Motor neuron (in vitro differentiated cells): ENCODE measurements around the gene FBXL15. TPM values are rescaled to one million over a fixed set of nuclear protein-coding genes. Genes with fewer than 3 reads are reported as not detected.
A peak's percentile ranks its signal among the peaks of the same experiment; 100 is the strongest.

Experiments
- ATAC-seq, 8 experiments: fragments of 200-7000 bp; cut with Tn5 transposase; replicated peaks in 6 of 8; 2 replicates each; pipeline ENCODE4 v1.8.0; 2021; ENCODE audit warnings: mild to moderate bottlenecking in 8 of 8, moderate library complexity in 8 of 8
- H3K27ac ChIP-seq, 2 donors: fragments of 250-450 bp; sonication (Bioruptor Pico); 2 replicates each; pipeline ENCODE4 v1.9.0; 2021; ENCODE audit warnings: antibody characterized with exemption in 2 of 2, mild to moderate bottlenecking in 2 of 2, moderate library complexity in 1 of 2
- H3K4me1 ChIP-seq, 2 donors: fragments of 250-450 bp; sonication (Bioruptor Pico); replicated peaks in 1 of 2; 2 replicates each; pipeline ENCODE4 v1.6.1; 2021; ENCODE audit warnings: antibody characterized with exemption in 2 of 2, mild to moderate bottlenecking in 2 of 2, moderate library complexity in 1 of 2
- H3K4me3 ChIP-seq, 5 donors: fragments of 250-450 bp; sonication (Bioruptor Pico); 2 replicates each; pipeline ENCODE4 v1.9.0; 2021; ENCODE audit warnings: antibody characterized with exemption in 5 of 5, mild to moderate bottlenecking in 5 of 5, moderate library complexity in 4 of 5
- WGBS, 10 experiments: fragments of 450-650 bp; shearing (Covaris generic); methylation state at CpG; one replicate each; pipeline ENCODE4 v1.0.0; 2022; 5-methylcytosine and 5-hydroxymethylcytosine counted together
- in situ Hi-C, 9 experiments: fragments of 400-800 bp; cut with MboI; loops; one replicate each; pipeline ENCODE4 v1.15.0; 2021; ENCODE audit warnings: low sequenced_read_pairs in 9 of 9, low pct_unique_long_range_greater_than_20kb in 2 of 9; ENCODE audit not compliant: unreplicated experiment in 9 of 9
- total RNA-seq, 8 experiments: library from RNA; unstranded; fragments of 300-600 nt; gene quantifications; 2 replicates each; pipeline versions ENCODE4 v1.2.3 to v1.2.4, GENCODE V29; 2022

Gene FBXL15
- total RNA-seq, 8 experiments from 2014 or later, result 7.0 to 17.4 (median 11.6) TPM

GRCh38 chr10:102392306-102392705 is 28.3 kb upstream of the FBXL15 start:
- in situ Hi-C loops, result loop anchor here in 2 of 9 experiments (25.0 kb wide), 1 partner anchor 195 kb away; no protein-coding TSS in a partner anchor
- no peak for ATAC-seq
- H3K4me1 ChIP-seq, result peaks cover 0 to 2% of the 10 kb centered on the region in 2 donors
- no peak overlapping the region for H3K4me3 ChIP-seq
- 21 to 100% (median 74%) methylated on average over 1 to 3 of the region's 5 CpGs; no CpG with 5 or more reads in 3 of the 10 experiments for WGBS, 10 experiments
- H3K27ac ChIP-seq, result no peak overlapping the region

DNA sequence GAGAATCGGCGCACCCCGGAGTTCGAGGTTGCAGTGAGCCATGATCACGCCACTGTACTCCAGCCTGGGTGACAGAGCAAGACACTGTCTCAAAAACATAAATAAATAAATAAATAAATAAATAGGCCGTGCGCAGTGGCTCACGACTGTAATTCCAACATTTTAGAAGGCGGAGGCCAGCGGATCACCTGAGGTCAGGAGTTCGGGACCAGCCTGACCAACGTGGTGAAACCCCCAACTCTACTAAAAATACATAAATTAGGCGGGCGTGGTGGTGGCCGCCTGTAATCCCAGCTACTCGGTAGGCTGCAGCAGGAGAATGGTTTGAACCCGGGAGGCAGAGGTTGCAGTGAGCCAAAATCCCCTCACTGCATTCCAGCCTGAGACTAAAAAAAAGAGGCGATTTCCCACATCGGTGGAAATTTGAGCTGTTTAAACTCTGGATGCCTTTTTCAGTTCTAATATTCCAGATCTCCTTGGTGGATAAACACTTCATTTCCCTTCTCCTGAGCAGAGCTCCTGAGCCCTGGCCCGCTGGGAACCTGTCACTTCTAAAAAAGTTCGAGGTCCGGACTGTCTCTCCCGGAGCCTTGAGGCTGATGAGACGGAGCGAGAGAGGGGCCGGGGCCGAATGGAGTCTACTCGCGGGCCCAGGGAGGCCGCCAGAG is 27.1 kb upstream of the FBXL15 start:
- Histone ChIP-seq H3K27ac (no peak overlapping the region), H3K4me3 (peak overlapping the region; percentile 37 to 77 (median 61)), H3K4me1 (peaks cover 0 to 2% of the 10 kb centered on the region in 2 donors)
- ATAC-seq, result peak in 6 of 8 experiments; percentile 75 to 78 (median 76)
- in situ Hi-C loops, result loop anchor here in 2 of 9 experiments (25.0 kb wide), 1 partner anchor 194 kb away; no protein-coding TSS in a partner anchor
- WGBS, 10 experiments, result 0 to 85% (median 32%) methylated on average over 1 to 17 of the region's 30 CpGs; no CpG with 5 or more reads in 1 of the 10 experiments

GRCh38 chr10:102394079-102394800 is 26.4 kb upstream of the FBXL15 start:
- H3K4me1 ChIP-seq, result peaks cover 0 to 2% of the 10 kb centered on the region in 2 donors
- in situ Hi-C loops, result loop anchor here in 2 of 9 experiments (25.0 kb wide), 1 partner anchor 193 kb away; no protein-coding TSS in a partner anchor
- H3K27ac ChIP-seq, result peak overlapping the region in 1 of 2 donors; percentile 25
- H3K4me3 ChIP-seq, result peak overlapping the region; percentile 37 to 77 (median 61)
- ATAC-seq, result peak; percentile 78 to 89 (median 83)
- WGBS, 10 experiments, result 0 to 2% (median 1%) methylated on average over 5 to 11 of the region's 71 CpGs; no CpG with 5 or more reads in 6 of the 10 experiments

- Histone ChIP-seq H3K27ac (peak overlapping the region in 1 of 2 donors; percentile 25), H3K4me1 (peaks cover 3 to 6% of the 10 kb centered on the region in 2 donors), H3K4me3 (peak overlapping the region; percentile 37 to 77 (median 61))
- in situ Hi-C loops, result loop anchor here in 2 of 9 experiments (25.0 kb wide), 1 partner anchor 192 kb away; no protein-coding TSS in a partner anchor
- 0 to 5% methylated on average over 2 to 9 of the region's 35 CpGs; no CpG with 5 or more reads in 8 of the 10 experiments for WGBS, 10 experiments
- peak in 1 of 8 experiments; percentile 0 for ATAC-seq
These were observed 25.7 kb upstream of the FBXL15 start for GRCh38 chr10:102394801-102395399.

GRCh38 chr10:102395400-102396316 is 25.0 kb upstream of the FBXL15 start, which contains the start of gene NFKB2:
TSS of gene NFKB2 (plus strand) at chr10:102395705. CDS start at chr10:102395960, 255 bp downstream.
- peak; percentile 15 to 44 (median 23) for ATAC-seq
- peak within 1 kb of the TSS in 1 of 2 donors; percentile 25 for H3K27ac ChIP-seq
- peaks cover 6 to 8% of the 10 kb centered on the region in 2 donors for H3K4me1 ChIP-seq
- in situ Hi-C loops, result loop anchor here in 2 of 9 experiments (25.0 kb wide), 1 partner anchor 192 kb away; no protein-coding TSS in a partner anchor
- no CpG with 5 or more reads among the region's 42 CpGs for WGBS, 10 experiments
- H3K4me3 ChIP-seq, result peak within 1 kb of the TSS; percentile 37 to 77 (median 61)

DNA sequence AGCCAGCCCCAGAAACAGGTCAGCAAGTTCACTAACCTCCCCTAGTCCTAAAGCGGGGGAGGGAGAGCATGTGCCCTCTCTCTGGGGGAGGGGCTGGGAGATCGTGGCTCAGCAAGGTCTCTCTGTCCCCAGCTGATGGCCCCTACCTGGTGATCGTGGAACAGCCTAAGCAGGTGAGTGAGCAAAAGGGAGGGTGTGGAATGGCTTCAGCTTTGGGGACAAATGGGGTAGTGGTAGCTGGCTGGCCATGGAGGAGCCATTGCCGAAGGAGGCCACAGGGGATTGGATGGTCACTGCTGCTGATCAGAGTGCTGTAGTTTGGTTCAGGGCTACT is 24.4 kb upstream of the FBXL15 start:
- ATAC-seq, result no peak
- Histone ChIP-seq H3K27ac (no peak overlapping the region), H3K4me1 (peaks cover 6 to 8% of the 10 kb centered on the region in 2 donors), H3K4me3 (peak overlapping the region in 2 of 5 donors; percentile 67 to 77)
- WGBS, 10 experiments, result 100% methylated on average over 1 of the region's 4 CpGs; no CpG with 5 or more reads in 8 of the 10 experiments
- in situ Hi-C loops, result loop anchor here in 2 of 9 experiments (25.0 kb wide), 1 partner anchor 191 kb away; no protein-coding TSS in a partner anchor

DNA sequence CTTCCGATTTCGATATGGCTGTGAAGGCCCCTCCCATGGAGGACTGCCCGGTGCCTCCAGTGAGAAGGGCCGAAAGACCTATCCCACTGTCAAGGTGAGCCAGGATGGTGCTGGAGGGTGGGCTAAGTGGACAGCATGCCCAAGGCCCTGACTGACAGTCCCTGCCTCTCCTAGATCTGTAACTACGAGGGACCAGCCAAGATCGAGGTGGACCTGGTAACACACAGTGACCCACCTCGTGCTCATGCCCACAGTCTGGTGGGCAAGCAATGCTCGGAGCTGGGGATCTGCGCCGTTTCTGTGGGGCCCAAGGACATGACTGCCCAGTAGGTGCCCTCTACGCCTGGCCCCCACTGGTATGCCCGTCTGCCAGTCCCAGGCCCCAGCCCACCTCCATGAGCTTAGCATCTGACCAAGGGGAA is 23.9 kb upstream of the FBXL15 start:
- ATAC-seq, result no peak
- Histone ChIP-seq H3K4me1 (peaks cover 6 to 8% of the 10 kb centered on the region in 2 donors), H3K4me3 (no peak overlapping the region), H3K27ac (no peak overlapping the region)
- in situ Hi-C loops, result loop anchor here in 2 of 9 experiments (25.0 kb wide), 1 partner anchor 191 kb away; no protein-coding TSS in a partner anchor
- WGBS, 10 experiments, result 33 to 94% (median 82%) methylated on average over 2 to 5 of the region's 12 CpGs; no CpG with 5 or more reads in 4 of the 10 experiments

GRCh38 chr10:102397222-102398171 is 23.1 kb upstream of the FBXL15 start:
- in situ Hi-C loops, result loop anchor here in 2 of 9 experiments (25.0 kb wide), 1 partner anchor 190 kb away; no protein-coding TSS in a partner anchor
- Histone ChIP-seq H3K4me1 (peaks cover 6 to 8% of the 10 kb centered on the region in 2 donors), H3K27ac (no peak overlapping the region), H3K4me3 (no peak overlapping the region)
- no peak for ATAC-seq
- WGBS, 10 experiments, result 83 to 100% (median 95%) methylated on average over 1 to 2 of the region's 14 CpGs; no CpG with 5 or more reads in 6 of the 10 experiments

GRCh38 chr10:102398172-102399020 is 22.2 kb upstream of the FBXL15 start:
- ATAC-seq, result no peak
- Histone ChIP-seq H3K27ac (peak overlapping the region in 1 of 2 donors; percentile 87), H3K4me3 (peak overlapping the region in 3 of 5 donors; percentile 45 to 50 (median 45)), H3K4me1 (peaks cover 6 to 8% of the 10 kb centered on the region in 2 donors)
- WGBS, 10 experiments, result 60 to 100% (median 78%) methylated on average over 1 to 7 of the region's 21 CpGs; no CpG with 5 or more reads in 7 of the 10 experiments
- in situ Hi-C loops, result loop anchor here in 2 of 9 experiments (25.0 kb wide), 1 partner anchor 189 kb away; no protein-coding TSS in a partner anchor
